Measurements from ENCODE around the gene SYNJ2. TPM values are rescaled to one million over a fixed set of nuclear protein-coding genes. Genes with fewer than 3 reads are reported as not detected.

Gene SYNJ2
- polyA plus RNA-seq, 3 donors = 9.5 to 10.3 (median 10.3) TPM

DNA sequence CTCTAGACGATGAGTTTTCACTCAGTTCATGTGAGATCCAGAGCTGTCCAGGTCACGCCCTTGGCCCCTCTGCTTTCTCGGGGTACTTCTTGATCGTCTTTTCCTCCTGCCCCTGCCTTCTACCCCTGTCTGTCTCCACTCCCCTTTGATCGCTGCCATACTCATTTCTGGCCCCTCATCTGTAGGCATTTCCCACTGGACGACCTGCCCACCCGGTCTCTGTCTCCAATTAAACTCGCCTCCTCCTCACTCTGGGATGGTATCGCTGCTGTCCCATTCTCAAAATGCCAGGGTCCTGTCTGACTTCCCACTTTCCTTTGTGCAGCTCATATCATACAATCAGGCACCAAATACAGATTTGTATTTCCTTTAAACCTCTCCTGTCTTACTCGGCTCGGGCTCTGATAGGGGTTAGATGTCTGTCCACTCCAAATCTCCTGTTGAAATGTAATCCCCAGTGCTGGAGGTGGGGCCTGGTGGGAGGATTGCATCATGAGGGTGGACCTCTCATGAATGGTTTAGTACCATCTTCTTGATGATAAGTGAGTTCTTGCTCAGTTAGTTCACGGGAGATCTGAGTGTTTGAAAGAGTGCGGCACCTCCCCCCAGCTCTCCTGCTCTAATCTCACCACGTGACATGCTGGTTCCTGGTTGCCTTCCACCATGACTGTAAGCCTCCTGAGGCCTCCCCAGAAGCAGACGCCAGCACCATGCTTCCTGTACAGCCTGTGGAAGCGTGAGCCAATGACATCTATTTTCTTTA is 3.5 kb upstream of the SYNJ2 start:
- no peak for DNase-seq (ENCODE audit: low read depth in 3 of 3, low spot score in 2 of 3)

DNA sequence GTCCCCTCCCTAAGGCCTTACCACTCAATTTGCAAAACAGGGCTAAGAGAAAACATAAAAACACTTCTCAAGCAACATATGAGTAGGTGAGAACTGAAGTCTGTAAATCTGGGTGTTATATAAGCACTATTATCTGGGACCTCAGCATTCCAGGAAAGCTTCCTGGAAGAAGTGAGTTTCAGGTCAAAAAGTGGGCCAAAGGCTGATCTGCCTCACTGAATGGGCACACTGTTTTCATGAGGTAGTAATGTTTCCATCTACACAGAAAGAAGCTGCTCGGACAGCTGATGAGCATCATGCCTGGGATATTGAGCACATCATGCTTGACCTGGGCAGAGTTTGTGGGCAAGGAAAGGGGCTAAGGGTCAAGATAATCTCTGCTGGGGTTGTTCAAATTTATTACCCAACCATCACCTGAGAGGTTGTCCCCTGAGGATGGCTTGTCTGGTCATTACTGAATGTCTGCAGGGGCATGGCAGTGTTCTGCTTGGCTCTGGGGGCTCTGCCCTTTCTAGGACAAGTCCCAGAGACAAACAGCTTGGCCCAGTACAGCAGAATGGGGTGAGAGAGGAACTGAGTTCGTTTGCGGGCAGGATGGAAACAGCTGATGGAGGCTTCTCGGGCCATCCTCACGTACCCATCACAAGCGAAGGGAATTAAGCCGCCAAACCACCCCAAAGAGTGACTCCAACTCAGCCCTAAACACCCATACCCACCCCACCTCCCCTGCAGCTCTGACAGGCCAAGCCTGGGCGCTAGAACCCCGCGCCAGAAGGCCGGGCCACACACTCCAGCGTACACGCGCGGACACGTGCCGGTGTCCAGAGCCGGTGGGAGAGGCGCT is 1.2 kb upstream of the SYNJ2 start:
- DNase-seq (ENCODE audit: low read depth in 3 of 3, low spot score in 2 of 3) = no peak

GRCh38 chr6:157981132-157981394 is 600 bp upstream of the SYNJ2 start:
- DNase-seq (ENCODE audit: low read depth in 3 of 3, low spot score in 2 of 3) = no peak

GRCh38 chr6:157982102-157982562 is 469 bp downstream of the SYNJ2 start:
- no peak for DNase-seq (ENCODE audit: low read depth in 3 of 3, low spot score in 2 of 3)

DNA sequence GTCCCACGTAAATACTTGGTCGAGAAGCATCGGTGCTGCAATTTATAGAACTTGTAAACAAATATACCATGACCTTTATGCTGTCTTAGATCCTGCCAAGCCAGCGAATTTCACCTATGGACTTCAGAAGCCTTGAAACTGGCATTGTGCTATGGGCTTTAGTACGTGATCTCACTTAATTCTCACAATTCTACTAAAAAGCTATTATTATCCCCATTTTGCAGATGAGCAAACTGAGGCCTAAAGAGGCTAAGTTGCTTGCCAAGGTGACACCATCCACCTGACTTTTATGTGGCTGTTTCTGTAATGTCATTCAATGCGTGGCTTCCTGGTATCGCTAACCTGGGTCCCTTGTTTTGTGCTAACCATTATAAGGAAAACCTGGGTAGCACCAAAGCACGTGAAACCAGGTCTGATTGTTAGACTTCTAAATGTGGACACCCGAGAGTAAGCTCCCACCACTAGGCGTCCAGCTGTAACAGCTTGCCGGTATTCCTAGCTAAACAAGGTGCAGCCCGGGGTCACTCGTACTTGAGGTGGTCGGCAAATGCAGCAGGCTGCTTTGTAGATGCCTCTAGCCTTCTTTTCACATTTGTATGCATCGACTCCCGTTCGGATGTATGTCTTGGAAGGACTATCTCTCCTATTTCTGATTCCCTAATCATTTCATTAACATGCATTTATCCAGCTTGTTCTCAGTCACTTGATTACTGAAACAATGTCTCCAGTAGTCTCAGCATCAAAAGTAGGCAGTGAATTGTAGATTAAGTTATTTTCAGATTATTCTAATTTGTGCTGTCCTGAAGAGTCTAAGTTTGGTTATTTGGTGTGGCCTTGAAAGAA is 1.1 kb downstream of the SYNJ2 start:
- DNase-seq (ENCODE audit: low read depth in 3 of 3, low spot score in 2 of 3) = no peak

DNA sequence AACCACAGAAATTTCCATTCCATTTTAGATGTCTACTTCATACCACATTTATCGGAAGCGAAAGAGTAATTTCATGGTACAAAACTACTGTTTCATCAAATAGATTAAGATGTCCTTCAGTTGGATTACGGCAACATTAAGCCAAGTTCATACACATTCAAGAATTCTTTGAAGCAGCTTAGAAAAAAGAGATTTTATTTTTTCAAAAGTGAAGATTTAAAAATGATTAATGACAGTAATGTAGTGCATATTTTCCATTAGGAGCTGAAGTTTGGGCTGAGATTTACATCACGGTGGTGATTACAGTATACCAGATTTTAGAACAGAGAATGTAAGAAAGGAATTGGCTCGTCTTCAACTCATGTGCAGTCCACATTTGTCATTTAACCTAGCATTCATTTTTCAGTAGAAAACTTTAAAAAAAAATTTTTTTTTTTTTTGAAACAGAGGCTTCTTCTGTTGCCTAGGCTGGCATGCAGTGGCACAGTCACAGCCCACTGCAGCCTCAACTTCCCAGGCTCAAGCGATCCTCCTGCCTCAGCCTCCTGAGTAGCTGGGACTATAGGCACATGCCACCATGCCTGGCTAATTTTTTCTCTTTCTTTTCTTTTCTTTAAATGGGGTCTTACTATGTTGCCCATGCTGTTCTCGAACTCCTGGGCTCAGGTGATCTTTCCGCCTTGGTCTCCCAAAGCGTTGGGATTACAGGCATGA is 1.9 kb downstream of the SYNJ2 start:
- no peak for DNase-seq (ENCODE audit: low read depth in 3 of 3, low spot score in 2 of 3)

- DNase-seq (ENCODE audit: low read depth in 3 of 3, low spot score in 2 of 3) = no peak
These were observed 2.5 kb downstream of the SYNJ2 start for GRCh38 chr6:157984128-157984527.

DNA sequence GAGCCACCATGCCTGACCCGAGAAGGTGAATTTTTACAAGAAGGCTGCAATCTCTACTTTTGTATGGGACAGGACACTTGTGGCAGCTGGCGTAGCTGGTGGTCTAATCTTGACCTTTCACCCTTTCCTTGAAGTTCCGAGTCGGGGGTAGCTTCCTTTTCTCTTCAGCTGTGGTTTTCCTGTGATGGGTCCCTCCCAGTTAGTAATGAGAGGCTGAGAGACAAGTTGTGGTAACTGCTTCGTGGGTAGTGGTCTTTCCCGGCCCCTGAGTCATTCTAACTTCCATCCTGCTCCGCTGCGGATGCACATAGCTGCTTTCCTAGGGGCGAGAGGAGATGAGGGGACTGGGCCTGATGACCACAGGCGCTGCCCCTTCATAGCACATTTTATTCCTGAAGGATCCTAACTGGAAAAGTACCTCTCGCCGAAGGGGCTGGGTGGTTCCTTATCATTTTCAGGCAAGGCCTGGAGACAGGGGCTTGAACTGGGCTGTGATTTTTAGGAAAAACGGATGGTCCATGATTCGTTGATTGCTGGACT is 3.1 kb downstream of the SYNJ2 start:
- no peak for DNase-seq (ENCODE audit: low read depth in 3 of 3, low spot score in 2 of 3)

GRCh38 chr6:157985378-157986155 is 3.9 kb downstream of the SYNJ2 start:
- DNase-seq (ENCODE audit: low read depth in 3 of 3, low spot score in 2 of 3) = no peak

GRCh38 chr6:157987788-157988699 is 6.4 kb downstream of the SYNJ2 start:
- DNase-seq (ENCODE audit: low read depth in 3 of 3, low spot score in 2 of 3) = no peak

DNA sequence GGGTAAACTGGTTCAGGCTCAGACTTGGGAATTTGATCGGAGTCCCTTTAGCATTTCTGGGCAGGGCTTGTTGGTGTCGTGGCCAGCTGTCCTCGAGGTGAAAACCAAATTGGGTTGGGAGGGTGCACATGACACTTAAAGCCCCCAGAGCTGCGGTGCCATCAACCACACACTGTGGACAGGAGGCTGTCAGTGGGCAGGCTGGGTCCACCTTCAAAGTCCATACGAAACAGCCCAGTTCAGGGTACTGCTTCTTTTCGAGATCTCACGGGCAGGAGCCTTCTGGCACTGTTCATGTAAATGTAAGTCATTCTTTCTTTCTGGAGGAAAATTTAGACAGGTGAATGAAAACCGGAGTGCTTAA is 7.0 kb downstream of the SYNJ2 start:
- DNase-seq (ENCODE audit: low read depth in 3 of 3, low spot score in 2 of 3) = no peak

DNA sequence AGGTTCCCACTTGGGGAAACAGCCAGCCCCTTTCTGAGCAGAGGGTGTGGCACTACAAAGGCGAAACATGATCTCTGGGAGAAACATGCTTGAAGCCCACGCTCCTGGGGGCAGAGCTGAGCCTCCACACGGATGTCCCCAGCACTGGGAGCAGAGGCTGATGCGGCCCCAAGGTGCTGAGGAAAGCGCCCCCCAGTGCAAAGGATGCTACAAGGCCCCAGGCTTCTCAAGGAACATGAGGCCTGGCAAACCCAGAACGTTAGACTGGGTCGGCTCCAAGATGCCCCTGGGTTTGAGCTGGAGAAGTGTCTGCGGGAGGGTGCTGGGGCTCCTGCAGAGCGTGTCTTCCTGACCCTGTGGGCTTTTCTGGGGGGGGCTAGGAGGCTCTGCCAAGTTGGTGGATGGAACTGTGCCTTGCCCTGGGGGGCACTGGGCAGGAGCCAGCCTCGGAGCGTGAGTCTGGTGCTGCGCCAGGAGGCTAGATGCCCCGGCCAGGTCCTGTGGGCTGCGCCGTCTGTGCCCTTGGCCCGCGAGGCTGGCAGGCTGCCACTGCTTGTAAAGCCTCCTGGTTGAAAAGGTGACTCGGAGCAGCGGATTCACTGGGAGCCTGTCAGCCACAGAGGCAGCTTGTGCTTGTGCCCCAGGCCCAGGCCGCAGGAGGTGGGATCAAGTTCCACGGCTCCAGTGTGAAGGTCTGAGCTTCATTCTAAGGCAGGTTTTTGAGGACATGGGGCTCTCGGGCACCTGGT is 8.1 kb downstream of the SYNJ2 start:
- no peak for DNase-seq (ENCODE audit: low read depth in 3 of 3, low spot score in 2 of 3)

GRCh38 chr6:157990321-157991066 is 8.8 kb downstream of the SYNJ2 start:
- no peak for DNase-seq (ENCODE audit: low read depth in 3 of 3, low spot score in 2 of 3)

DNA sequence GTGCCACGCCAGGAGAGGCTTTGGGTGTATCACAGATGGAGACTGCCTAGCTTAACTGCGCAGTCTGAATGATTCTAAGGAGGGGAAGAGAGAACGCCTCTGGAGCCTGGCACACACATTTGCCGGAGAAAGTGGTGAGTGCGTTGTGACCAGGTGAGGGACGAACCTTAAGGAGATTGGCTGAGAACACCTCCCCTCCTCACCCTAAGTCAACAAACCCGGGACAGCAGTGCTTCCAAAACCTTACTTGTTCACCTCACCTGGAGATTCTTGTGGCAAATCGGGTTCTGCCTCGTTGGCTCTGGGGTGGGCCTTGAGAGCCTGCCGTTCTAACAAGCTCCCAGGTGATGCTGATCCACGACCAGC is 9.4 kb downstream of the SYNJ2 start:
- DNase-seq (ENCODE audit: low read depth in 3 of 3, low spot score in 2 of 3) = no peak

DNA sequence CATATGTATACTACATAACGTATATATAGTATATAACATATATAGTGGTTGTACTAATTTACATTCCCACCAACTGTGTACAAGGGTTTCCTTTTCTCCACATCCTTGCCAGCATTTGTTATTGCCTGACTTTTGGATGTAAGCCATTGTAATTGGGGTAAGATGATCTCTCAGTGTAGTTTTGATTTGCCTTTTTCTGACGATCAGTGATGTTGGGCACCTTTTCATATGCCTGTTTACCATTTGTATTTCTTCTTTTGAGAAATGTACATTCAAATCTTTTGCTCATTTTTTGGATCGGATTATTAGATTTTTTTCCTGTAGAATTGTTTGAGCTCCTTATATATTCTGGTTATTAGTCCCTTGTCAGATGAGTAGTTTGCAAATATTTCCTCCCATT is 11.4 kb downstream of the SYNJ2 start:
- no peak for DNase-seq (ENCODE audit: low read depth in 3 of 3, low spot score in 2 of 3)

DNA sequence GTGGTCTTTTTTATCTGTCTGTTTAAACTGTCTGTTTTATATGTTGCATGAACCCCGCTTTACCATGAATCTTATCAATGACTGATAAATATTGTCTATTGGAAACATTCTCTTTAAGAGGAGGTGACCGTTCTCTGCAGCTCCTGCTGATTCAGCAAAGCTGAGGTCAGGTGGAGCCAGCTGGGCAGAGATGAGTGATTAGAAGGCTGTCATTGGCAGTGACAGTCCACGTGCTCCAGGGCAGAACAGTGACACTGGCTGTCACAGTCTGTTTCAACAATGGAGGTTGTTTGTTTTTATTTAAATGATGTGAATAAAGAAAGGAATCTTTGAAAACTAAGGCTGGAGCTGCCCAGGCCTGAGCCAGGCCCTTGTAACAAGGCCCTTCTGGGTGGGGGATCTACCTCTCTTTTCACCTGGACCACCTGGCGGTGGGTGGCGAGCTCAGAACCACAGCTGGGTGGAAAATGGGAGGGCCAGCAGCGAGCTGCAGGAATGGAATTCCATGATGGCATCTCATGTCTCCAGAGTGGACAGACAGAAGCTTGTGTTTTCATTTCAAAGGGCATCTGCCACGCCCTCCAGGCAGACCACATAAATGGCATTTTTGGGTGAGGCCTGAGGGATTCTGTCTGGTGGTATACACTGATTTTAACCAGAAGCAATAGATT is 12.6 kb downstream of the SYNJ2 start:
- no peak for DNase-seq (ENCODE audit: low read depth in 3 of 3, low spot score in 2 of 3)

GRCh38 chr6:157995458-157995857 is 13.8 kb downstream of the SYNJ2 start:
- no peak for DNase-seq (ENCODE audit: low read depth in 3 of 3, low spot score in 2 of 3)
